ENCODE measurements around the gene COL23A1. TPM values are rescaled to one million over a fixed set of nuclear protein-coding genes. Genes with fewer than 3 reads are reported as not detected.

Gene COL23A1
- total and polyA plus RNA-seq, 8 donors: 0.06 to 0.68 (median 0.33) TPM; not detected in 2

- FAIRE-seq: no peak
- WGBS, 2 donors: 51 to 59% methylated on average over 14 of the region's 14 CpGs
- Histone ChIP-seq H3K27me3 (peaks cover 0 to 4% (median 0%) of the 10 kb centered on the region in 4 donors), H3K4me1 (no peaks in the 10 kb centered on the region), H3K36me3 (no peaks in the 10 kb centered on the region), H3K9me3 (no peaks in the 10 kb centered on the region), H3K4me3 (no peak overlapping the region), H3K27ac (no peak overlapping the region)
- TF ChIP-seq CTCF (IDR thresholded peaks at IDR 0.05): no peak
- intact Hi-C loops (cut with DNase I): loop anchor here in 2 of 3 donors (5.0 kb wide), 3 partner anchors 273 to 553 kb away; no protein-coding TSS in a partner anchor
- peak in 2 of 6 donors; percentile 9 to 51 for DNase-seq
- ATAC-seq: no peak
Measured at GRCh38 chr5:178279026-178279722, 311.0 kb downstream of the COL23A1 start.

- Histone ChIP-seq H3K36me3 (no peaks in the 10 kb centered on the region), H3K4me3 (no peak overlapping the region), H3K9me3 (no peaks in the 10 kb centered on the region), H3K27ac (no peak overlapping the region), H3K4me1 (no peaks in the 10 kb centered on the region), H3K27me3 (no peaks in the 10 kb centered on the region)
- no peak for TF ChIP-seq CTCF (IDR thresholded peaks at IDR 0.05)
- intact Hi-C loops (cut with DNase I): loop anchor here in 2 of 3 donors (5.0 kb wide), 3 partner anchors 274 to 554 kb away; no protein-coding TSS in a partner anchor
- WGBS, 2 donors: 49 to 52% methylated on average over 18 of the region's 18 CpGs
- no peak for FAIRE-seq
- no peak for ATAC-seq
- peak in 2 of 6 donors; percentile 3 to 44 for DNase-seq
Measured at GRCh38 chr5:178278358-178279023, 311.7 kb downstream of the COL23A1 start.

- H3K9me3 ChIP-seq: no peaks in the 10 kb centered on the region
- no peak overlapping the region for H3K4me3 ChIP-seq
- FAIRE-seq: no peak
- no peaks in the 10 kb centered on the region for H3K36me3 ChIP-seq
- intact Hi-C loops (cut with DNase I): loop anchor here in 2 of 3 donors (5.0 kb wide), 3 partner anchors 274 to 554 kb away; no protein-coding TSS in a partner anchor
- no peaks in the 10 kb centered on the region for H3K27me3 ChIP-seq
- ATAC-seq: no peak
- H3K4me1 ChIP-seq: no peaks in the 10 kb centered on the region
- DNase-seq: peak in 2 of 6 donors; percentile 8 to 41
- 36 to 39% methylated on average over 11 to 12 of the region's 12 CpGs for WGBS, 2 donors
- H3K27ac ChIP-seq: no peak overlapping the region
- no peak for TF ChIP-seq CTCF (IDR thresholded peaks at IDR 0.05)
Measured at GRCh38 chr5:178277866-178278265, 312.3 kb downstream of the COL23A1 start.

GRCh38 chr5:178277346-178277745 lies 312.8 kb downstream of the COL23A1 start:
- Histone ChIP-seq H3K27ac (no peak overlapping the region), H3K27me3 (no peaks in the 10 kb centered on the region), H3K4me1 (no peaks in the 10 kb centered on the region), H3K9me3 (no peaks in the 10 kb centered on the region), H3K4me3 (no peak overlapping the region), H3K36me3 (no peaks in the 10 kb centered on the region)
- DNase-seq (peak in 1 of 6 donors; percentile 12), ATAC-seq (no peak), FAIRE-seq (no peak)
- intact Hi-C loops (cut with DNase I): loop anchor here in 2 of 3 donors (5.0 kb wide), 3 partner anchors 275 to 555 kb away; no protein-coding TSS in a partner anchor
- 60 to 70% methylated on average over 9 of the region's 9 CpGs for WGBS, 2 donors
- no peak for TF ChIP-seq CTCF (IDR thresholded peaks at IDR 0.05)
